NCI-H128 (cell line): Measurements from ENCODE around the gene GABARAP.
A peak's percentile ranks its signal among the peaks of the same experiment; 100 is the strongest.
"Not testable (repeated sequence)": the region's sequence is repeated elsewhere in the genome, so short reads cannot be mapped to it uniquely, and the experiment has no call there.

ENCODE experiments used
- DNase-seq: peaks from one replicate; lab custom pipeline; 2025; ENCODE audit not compliant: unreplicated experiment; lab: John Stamatoyannopoulos, UW

Gene GABARAP

DNA sequence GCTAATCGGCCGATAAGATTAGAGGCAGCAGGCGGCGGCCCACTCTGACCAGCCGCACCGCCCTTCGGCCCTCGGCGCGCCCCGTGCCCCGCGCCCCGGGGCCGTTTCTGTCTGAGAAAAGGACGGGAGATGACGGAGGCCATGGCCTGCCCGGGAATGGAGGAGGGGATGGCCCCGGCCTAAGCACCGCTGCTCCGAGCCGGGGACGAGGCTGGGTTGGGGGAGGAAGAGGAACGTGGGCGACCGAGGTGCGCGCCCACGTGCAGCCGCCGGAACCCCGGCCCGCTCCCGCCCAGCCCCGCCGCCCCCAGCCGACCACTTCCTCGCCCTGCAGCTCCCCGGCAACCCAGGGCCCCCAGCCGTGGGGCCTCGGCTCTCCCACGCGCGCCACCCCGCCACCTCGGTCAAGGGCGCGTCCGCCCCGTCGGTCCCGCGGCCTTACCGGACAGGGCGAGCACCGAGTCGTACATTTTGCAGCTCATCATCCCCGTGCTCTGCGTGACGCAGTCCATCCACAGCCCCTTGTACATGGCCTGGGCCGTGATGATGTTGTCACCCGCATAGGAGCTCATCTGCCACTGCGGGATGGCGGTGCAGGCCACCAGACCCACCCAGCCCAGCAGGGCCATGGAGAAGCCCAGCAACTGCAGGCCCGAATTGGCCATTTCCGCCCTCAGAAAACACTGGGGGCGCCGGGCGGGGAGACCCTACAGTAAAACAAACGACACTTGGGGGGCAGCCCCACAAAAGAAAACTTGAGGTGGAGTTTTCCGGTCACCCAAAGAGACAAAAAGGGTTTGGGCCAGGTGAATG, 19.3 kb upstream of the GABARAP start:
- DNase-seq: no peak

DNA sequence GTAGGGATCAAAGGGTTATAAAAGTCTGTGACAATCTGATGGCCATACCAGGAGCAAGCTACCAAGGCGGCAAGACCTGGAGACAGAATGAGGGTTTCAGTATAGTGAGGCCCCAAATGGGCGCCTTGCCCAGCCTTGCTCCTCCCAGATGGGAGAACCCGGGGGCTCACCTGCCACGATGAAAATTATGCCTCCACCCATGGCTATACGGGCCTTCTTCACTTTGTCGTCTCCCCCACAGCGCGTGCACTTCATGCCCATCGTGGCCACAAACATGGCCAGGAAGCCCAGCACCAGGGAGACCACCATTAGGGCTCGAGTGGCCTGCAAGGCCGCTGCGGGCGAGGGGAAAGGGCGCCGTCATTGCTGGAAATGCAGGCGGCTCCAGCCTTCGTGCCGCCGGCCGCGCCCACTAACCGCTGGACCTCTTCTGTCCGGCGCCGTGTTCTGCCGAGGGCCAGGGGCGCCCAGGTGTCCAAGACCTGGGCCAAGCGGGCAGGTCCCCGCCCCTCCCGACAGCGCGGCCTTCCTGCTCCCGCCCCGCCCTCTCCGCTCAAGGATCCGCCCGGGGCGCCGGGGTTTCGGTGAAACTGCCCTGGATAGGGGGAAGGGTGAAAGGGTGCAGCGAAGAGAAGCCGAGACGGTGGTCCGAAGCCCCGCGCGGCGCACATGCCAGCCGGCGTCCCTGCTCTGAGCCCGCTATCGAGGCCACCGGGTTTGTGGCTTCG, 18.6 kb upstream of the GABARAP start:
- no peak for DNase-seq

DNA sequence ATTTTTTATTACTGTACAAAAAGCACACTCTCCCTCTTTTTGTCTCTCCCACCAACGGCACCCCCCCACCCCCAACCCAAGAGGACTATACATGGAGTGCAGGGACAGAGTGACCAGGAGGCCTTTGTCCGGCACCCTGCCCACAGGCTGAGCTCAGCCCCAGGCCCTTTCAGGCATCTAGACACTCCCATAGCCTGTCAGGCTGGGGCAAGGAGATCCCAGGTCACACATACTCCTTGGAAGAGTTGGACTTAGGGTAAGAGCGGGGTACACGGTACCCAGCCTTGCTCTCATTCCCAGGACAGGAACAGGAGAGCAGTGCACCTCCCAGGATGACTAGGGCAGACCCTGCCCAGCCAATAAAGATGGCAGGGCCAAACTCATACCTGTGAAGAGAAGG, 17.9 kb upstream of the GABARAP start:
- no peak for DNase-seq

DNA sequence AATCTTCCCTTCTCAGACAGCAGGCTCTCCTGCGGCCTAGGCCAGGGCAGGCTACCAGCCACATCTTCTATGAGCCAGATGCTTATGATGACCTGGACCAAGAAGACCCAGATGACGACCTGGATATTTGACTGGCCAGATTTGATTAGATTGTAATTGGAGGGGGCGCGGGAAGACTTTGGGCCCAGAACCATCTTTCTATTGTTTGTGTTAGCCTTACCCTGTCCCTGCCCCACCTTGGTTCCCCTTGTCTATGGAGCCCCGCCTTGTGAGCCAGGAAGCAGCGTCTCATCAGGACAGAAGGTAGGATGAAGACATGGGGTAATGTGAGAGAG, 17.3 kb upstream of the GABARAP start:
- DNase-seq: no peak

DNA sequence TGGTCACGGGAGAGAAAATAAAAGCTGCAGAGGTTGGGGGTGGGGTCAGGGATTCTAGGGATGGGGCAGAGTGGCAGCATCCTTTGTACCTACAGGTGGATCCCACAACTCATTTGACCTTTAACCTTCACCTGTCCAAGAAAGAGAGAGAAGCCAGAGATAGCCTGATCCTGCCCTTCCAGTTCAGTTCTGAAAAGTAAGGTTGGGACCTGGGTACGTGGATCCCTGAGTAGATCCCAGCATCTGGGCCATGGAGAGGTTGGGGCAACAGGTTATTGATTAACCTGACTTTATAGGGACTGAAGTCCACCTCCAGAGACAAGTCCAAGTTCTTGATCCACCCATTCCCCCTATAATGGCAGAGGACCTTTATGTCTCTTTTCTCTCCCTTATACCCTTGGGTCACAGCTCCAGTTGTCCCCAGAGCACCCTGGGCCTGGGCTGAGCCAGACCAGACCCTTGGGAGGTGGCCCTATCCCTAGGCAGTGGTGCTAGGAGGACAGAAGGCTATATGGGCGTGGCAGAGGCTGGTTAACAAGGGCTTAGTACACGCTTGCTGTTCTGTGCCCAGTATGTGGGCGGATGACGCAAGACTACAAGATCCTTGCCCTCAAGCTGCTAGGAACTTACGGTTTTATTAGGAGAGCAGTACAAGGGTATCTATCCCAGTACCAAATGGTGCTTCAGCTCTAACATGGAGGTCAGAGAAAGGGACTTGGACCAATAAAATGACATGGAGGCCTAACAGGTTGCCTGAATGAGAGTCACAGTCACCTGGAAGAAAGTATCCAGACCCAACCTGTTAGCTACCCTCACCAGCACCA, 16.7 kb upstream of the GABARAP start:
- no peak for DNase-seq

DNA sequence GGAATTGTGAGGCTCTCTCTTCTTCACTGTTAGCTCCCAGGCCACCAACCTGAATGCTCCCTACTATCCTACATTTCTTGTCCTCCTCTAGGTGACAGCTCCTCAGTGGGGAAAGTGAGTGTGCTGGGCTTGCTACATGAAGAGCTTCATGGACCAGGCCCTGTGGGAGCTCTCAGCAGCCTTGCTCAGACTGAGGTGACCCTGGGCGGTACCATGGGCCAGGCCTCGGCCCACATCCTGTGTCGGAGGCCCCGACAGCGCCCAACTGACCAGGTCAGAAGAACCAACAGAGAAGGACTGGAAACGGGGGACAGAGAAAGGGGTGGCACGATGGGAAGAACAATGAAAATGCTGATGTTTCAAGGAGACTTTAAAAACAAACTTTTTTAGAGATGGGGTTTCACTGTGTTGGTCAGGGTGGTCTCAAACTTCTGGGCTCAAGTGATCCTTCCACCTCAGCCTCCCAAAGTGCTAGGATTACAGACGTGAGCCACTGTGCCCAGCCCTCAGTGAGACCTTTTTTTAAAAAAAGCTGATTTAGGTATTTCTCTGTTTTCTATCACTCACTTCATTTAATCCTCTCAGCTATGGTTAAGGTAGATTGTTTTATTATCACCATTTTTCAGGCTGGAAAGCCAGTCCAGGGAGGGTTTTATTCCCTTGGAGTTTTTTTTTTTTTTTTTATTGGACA, 14.7 kb upstream of the GABARAP start:
- DNase-seq: no peak

DNA sequence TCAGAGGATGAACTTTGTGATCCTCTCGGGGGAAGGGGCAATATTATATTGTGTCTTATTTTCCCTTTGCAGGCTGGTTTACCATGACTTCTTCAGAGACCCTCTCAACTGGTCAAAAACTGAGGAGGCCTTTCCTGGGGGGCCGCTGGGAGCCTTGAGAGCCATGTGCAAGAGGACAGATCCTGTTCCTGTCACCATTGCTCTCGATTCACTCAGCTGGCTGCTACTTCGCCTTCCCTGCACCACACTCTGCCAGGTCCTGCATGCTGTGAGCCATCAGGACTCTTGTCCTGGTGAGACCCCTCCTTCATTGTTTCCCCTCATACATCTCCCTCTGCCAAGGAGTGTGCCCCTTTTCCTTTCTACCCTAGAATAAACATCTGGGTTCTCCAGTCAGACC, 12.3 kb upstream of the GABARAP start:
- no peak for DNase-seq

DNA sequence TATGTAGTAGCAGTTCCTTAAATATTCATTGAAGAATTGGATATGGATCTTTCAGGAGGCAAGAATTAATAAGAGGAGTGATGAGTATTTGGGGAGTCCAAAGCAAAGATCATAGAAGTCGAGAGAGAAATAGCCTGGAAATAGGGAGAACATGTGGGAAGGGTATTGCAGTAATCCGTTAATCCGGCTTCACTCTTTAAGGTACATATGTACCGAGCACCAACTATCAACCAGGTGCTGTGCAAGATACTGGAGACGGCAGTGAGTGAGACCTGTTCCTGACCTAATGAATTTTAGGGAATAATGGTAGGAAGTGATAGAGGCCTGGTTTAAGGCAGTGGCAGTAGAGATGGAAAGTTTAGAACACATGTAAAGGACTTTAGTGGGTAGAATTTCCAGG, 10.8 kb upstream of the GABARAP start:
- DNase-seq: no peak

DNA sequence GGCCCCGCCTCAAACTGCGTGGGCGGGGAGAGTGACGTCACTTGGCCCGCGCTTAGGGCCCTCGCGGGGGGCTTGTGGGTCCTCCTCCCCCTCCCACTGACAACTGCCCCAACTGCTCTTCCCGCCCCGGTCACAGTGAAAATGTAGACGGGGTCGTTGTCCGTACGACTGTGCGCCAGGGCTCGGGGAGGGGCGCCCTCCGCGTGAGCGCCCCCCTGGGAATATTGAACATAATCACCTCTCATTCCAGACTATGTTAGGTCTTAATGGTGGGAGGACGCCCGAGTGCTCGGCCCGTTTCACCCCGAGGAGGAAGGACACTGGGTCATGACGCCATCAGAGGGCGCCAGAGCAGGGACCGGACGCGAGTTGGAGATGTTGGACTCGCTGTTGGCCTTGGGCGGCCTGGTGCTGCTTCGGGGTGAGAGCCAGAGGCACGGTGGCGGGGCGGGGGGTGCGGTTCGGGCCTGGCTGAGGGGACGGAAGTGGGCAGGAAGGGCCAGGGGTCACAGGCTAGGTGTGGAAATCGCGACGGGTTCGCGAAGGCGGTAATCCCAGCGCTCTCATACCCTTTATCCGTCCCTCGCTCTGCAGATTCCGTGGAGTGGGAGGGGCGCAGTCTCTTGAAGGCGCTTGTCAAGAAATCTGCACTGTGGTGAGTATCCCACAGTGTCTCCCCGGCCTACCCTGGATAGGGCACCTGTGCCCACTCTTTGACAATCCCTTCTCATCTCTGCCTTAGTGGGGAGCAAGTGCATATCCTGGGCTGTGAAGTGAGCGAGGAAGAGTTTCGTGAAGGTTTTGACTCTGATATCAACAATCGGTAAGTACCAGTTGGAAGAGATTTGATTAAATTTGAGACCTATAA, 10.2 kb upstream of the GABARAP start, which contains the start of gene ELP5:
TSS of gene ELP5 (plus strand) at position 40 of the 868 bp plus-strand sequence. CDS start at position 376, 336 bp downstream.
- peak; percentile 87 for DNase-seq

DNA sequence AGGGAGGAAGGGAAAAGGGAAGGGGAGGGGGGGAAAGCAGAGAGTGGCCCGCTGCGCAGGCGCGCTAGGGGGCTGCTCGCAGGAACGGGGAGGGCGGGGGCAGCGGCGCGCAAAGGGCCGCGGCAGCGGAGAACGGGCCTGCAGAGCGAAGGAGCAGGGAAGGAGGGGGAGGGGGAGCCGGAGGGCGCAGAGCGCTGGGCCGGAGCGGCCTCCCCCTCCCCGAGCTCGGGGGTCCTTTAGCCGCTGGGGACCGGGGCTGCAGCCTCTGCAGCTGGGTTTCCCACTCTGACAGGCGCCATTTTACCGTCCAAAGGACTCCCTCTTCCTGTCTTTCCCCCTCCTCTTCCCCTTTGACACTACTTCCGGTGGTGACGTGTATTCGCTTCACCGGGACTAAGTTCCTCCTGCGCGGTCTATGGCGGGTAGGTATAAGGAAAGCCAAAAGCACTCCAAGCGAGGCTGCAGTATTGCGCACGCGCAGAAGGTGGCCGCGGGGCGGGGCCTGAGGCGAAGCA, 9.5 kb upstream of the GABARAP start, which contains the start of gene CTDNEP1:
TSS of gene CTDNEP1 (minus strand) at position 74 of the 515 bp plus-strand sequence. CDS start 438 bp downstream, outside the sequence.
- DNase-seq: peak; percentile 92

DNA sequence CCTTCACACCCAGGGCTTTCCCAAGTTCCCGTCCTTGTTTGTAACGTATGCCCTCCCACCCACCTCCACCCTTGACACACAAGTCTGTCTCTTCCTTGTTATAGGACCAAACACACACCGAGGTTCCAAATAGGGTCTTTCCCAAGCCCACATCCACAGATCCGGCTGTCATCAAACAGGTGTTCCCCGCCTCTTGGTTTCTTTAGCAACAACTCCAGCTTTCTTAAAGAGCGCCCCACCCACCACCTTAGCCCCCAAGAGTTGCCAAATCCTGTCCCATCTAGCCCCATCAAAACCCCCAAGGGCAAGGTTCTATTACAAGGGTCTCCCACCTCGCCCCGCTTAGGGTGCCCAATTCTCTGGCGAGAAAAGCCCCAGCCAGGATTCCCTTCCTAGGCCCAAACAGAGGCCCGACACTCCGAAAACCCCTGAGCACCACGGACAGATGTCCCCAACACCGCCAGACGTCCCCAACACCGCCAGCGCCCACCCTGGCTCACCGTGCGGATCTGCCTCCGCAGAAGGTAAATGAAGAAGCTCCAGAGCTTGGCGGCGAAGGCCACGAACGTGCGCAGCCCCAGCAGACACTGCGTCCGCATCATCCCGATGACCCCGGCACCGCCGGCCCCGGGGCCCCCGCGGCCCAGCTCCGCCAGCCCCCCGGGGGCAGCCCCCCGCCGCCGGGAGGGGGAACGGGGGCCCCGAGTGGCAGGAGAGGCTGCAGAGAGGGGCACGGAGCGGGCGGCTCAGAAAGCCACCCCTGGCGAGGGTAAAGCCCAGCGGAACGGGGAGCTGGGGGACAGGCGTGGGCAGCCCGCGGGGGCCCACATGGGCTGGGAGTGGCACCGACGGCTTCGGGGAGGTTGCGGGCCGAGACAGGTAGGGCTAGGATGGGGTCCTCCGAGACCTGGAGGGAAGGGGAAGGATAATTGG, 8.7 kb upstream of the GABARAP start:
- no peak for DNase-seq

DNA sequence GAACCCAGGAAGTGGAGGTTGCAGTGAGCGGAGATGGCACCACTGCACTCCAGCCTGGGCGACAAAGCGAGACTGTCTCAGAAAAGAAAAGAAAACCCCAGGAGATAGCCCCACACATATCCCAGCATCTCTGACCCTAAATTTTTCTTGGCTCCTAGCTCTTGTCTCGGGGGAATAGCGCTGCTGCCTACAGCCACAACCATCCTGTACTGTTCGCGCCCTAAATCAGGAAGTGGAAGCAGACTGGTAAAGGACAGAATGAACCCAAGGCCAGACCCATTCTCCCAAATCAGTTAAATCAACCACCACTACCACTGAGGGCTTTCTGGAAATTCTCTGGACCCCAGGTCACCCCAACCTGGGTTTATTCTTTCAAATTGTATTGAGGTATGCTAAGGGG, 7.6 kb upstream of the GABARAP start:
- DNase-seq: no peak

DNA sequence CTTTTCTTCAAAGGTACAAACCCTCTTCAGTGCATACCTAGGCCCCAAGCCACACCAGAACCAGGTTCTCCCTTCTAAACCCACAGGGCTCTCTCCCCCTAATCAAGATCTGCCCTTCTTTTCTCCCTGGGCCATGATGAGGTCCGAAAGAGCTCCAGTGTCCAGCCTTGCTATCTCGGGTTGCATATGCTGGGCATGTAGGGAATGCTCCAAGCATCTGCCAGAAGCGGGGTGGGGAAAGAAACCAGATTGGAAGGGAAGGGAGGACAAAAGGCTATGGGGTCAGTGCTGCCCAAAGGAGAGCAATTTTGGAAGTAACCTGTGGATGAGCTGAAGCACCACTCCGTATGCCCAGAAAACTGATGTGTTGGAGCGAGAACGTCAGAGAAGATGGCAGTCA, 7.0 kb upstream of the GABARAP start:
- DNase-seq: no peak

DNA sequence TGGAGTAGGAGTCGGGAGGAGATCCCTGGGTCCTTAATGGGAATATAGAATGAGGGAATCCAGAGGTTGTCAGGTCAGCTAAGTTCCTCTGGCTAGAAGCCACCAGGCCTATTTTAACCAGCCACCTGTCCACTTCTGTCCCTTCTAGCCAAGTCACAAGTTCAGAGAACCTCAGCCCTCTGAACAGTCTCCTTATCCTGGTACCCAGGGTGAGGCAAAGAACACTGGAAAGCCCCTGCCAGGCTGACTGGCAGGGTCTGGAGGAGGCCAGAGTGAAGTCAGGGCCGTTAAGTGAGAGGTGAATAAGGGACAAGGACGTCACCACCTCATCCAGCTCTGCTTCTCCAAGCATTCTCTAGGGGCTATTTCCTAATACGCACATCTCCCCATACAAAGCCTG, 6.5 kb upstream of the GABARAP start:
- no peak for DNase-seq

DNA sequence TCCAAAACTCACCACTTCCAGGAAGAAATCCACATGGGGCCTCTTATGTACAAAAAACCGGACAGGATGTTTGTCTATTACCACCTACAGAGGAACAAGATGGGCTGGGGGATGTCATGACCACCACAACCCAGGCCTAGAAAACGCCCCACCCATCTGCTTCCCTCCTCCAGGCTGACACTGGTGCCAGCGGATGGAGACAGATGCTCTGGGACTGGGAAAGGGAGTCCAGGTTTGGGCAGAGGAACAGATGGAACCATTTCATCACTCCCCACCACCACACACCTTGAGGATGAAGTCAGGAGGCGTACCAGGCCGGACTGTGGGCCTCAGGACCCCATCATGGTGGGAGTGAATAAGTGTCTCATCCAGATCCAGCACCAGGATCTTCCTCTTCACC, 4.5 kb upstream of the GABARAP start:
- DNase-seq: no peak

DNA sequence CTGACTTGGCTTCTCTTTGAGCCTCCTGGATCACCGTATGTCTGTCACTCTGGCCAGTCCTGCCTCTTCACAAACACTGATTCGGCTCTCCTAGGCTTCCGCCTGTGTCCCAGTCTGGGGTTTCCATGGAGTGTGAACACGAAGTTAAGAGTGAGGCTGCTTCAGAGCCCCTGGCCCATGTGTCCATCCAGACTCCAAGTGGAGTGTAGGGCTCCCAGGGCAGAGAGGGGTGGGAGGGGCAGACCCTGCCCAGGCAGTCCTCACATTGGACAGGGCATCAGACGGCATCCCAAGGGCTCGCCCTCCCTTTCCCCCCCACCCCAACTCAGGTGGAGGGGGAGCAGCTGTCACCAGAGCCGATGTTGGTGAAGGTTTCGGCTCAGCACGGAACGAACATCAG, 1.6 kb upstream of the GABARAP start:
- DNase-seq: not testable (repeated sequence)

DNA sequence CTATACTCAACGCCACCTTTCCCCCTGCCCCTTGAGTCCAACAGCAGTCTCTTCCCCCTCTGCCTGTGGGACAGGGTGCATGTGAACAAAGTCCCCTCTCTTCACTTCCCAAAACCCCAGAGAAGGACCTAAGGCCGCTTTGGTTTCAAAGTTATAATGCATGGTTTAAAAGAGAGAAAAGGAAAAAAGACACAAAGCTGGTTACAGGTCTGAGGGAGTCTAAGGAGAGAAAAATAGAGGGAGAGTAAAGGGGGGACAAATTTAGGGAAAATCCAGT, 1.1 kb upstream of the GABARAP start:
- DNase-seq: no peak

DNA sequence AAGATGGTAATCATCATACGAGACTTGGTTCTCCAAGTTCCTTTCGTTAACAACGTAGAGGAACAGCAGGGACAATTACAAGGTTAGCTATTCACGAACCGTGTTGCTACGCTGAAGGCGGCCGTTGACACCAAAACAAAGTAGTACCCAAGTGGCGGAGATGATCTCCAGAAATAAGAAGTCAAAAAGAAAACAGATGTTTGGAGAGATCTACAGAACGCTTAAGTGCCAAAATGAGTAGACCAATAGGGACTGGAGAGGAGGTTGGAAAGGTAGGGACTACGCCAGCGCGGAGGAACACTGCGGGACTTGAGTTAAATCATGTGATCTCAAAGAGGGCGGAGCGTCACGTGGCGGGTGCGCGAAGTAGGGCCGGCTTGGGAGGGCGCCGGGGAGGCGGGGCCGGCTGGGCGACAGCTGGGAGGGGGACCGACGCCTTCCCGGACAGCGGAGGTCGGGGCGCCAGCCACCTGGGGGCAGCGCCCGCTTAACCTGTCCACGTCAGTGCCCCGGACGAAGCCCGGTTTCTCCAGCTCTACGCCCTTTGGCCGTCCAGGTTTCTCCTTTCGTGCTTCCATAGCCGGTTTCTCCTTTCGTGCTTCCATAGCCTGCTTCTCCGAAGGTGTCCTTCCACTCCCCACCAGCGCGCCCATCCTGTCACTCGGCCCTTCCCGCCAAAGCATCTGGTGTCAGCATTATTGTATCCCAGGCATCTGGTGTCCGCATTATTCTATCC, 636 bp upstream of the GABARAP start:
- DNase-seq: peak; percentile 91
